GM06990 (cell line): ENCODE data around the gene LRCH4.

Experiments used
- DNase-seq: peaks from one replicate; pipeline ENCODE4 v3.0.0-alpha.2; 2011; ENCODE audit not compliant: insufficient read length; ENCODE audit errors: extremely low read depth
- H3K27me3 ChIP-seq: replicated peaks from 2 replicates; pipeline ENCODE4 v1.6.0; 2011; ENCODE audit warnings: low read length; ENCODE audit not compliant: control insufficient read depth, insufficient read depth
- H3K36me3 ChIP-seq: 2 replicates; pipeline ENCODE4 v1.5.1; 2011; ENCODE audit warnings: low read length; ENCODE audit not compliant: control insufficient read depth, insufficient read depth
- H3K4me3 ChIP-seq: replicated peaks from 2 replicates; pipeline ENCODE4 v1.5.1; 2011; ENCODE audit warnings: low read depth, mild to moderate bottlenecking, control low read depth, low read length
- TF ChIP-seq, protein P1 (sequence below): IDR thresholded peaks from 2 replicates; pipeline ENCODE4 v1.5.1; 2011; ENCODE audit warnings: low read length, control low read depth, mild to moderate bottlenecking, inconsistent platforms; ENCODE audit not compliant: insufficient read depth, poor library complexity, severe bottlenecking

The LRCH4 gene

DNA sequence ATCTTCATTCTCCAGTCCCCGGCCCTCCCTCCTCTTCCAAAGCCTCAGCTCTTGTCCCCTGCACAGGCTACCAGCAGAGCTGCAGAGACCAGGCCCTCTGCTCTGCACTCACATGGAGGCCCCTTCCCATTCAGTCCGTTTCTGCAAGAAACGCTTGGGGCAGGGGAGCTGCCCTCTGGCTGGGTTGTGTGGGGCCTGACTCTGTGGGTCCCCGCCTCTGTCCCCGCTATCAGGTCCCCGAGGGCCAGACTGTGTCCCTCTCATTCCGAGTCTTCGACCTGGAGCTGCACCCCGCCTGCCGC, 17.7 kb upstream of the LRCH4 start:
- Histone ChIP-seq H3K36me3 (no peaks in the 10 kb centered on the region), H3K27me3 (no peaks in the 10 kb centered on the region), H3K4me3 (peak overlapping the region; percentile 54)
- TF ChIP-seq, protein P1, sequence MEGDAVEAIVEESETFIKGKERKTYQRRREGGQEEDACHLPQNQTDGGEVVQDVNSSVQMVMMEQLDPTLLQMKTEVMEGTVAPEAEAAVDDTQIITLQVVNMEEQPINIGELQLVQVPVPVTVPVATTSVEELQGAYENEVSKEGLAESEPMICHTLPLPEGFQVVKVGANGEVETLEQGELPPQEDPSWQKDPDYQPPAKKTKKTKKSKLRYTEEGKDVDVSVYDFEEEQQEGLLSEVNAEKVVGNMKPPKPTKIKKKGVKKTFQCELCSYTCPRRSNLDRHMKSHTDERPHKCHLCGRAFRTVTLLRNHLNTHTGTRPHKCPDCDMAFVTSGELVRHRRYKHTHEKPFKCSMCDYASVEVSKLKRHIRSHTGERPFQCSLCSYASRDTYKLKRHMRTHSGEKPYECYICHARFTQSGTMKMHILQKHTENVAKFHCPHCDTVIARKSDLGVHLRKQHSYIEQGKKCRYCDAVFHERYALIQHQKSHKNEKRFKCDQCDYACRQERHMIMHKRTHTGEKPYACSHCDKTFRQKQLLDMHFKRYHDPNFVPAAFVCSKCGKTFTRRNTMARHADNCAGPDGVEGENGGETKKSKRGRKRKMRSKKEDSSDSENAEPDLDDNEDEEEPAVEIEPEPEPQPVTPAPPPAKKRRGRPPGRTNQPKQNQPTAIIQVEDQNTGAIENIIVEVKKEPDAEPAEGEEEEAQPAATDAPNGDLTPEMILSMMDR: no peak
- no peak for DNase-seq

DNA sequence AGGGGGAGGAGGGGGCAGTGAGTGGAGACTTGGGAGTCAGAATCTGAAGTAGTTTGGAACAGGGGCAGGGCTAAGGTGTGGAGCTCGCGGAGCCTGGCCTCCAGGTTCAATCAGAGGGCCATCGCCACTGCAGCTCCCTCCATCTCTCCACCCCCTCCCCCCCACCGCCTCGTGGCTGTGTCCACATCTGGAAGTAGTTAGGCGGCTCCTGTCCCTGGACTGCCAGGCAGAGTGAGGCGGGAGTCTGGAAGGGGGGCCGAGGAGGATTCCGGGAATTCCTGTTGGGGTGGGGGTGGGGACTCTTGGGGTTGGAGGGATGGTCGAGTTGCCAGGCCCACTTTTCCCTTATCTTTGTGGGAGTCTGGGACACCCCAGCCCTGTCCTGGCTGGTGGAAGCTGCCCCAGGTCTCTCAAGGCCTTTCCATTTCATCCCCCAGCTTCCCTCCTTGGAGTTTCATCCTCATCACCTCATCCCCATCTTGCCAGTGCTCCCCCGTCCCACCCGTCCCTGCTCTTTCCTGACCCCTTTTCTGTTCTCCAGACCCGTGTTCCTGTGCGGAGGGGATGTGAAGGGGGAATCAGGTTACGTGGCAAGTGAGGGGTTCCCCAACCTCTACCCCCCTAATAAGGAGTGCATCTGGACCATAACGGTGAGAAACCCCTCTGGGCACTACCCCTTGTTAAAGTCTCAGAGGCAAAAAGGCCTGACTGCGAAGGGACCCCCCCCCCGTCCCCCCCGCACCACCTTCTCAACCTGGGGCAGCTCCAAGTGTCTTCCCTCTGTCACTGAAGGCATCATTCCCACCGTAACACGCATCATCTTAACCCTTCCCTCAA, 17.2 kb upstream of the LRCH4 start:
- Histone ChIP-seq H3K4me3 (no peak overlapping the region), H3K36me3 (no peaks in the 10 kb centered on the region), H3K27me3 (no peaks in the 10 kb centered on the region)
- TF ChIP-seq, protein P1: no peak
- DNase-seq: no peak

DNA sequence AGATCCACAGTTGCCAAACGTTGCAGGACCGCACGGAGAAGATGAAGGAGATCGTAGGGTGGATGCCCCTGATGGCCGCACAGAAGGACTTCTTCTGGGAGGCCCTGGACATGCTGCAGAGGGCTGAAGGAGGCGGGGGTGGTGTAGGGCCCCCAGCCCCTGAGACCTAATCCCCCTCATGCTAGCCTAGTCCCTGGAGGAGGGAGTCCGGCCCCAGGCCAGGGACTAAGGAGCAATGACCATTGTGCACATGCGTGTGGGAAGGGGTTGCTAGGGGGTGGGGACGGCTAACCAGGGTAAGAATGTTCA, 14.8 kb upstream of the LRCH4 start:
- no peaks in the 10 kb centered on the region for H3K36me3 ChIP-seq
- no peak overlapping the region for H3K4me3 ChIP-seq
- no peak for DNase-seq
- no peaks in the 10 kb centered on the region for H3K27me3 ChIP-seq
- TF ChIP-seq, protein P1: no peak

DNA sequence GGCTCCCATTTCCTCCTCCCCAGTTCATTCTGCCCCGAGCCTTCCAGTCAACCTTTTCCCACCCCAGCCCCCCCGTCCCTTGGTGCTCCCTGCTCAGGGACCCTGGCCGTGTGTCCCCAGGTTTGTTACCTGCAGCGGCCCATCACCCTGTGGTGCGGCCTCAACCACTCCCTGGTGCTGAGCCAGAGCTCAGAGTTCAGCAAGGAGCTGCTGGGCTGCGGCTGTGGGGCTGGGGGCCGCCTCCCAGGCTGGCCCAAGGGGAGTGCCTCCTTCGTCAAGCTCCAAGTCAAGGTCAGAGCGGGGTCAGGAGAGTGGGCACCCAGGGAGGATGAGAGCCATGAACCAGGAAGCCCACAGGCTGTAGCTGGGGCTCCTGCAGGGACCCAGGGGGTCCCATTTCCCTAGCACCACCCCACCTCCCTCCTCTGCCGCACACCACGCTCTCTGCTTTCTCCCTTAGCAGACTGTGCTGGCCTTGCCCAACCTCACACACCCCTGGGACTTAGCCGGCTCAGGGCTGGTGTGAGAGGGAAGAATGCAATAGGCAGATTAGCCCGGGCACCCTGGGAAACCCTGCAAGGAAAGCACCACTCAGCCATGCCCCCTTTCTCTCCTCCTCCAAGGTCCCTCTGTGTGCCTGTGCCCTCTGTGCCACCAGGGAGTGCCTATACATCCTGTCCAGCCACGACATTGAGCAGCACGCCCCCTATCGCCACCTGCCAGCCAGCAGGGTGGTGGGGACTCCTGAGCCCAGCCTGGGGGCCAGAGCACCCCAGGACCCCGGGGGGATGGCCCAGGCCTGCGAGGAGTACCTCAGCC, 14.2 kb upstream of the LRCH4 start:
- Histone ChIP-seq H3K27me3 (no peaks in the 10 kb centered on the region), H3K4me3 (no peak overlapping the region), H3K36me3 (no peaks in the 10 kb centered on the region)
- TF ChIP-seq, protein P1: peak; percentile 56
- DNase-seq: no peak

DNA sequence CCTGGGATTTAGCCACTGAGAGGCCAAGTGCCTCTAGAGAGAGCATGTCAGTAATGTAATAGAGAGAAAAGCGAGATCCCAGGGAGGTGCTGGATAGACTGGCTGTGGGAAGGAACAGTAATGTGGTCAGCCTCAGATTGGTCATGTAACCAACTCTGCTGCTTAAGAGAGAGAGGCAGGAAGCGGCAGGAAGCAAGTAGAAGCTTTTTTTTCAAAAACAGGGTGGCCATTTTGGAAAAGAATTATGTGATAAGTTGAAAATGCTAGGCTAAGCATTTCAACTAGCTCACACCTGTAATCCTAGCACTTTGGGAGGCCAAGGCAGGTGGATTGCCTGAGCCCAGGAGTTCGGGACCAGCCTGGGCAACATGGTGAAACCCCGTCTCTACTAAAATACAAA, 12.5 kb upstream of the LRCH4 start:
- TF ChIP-seq, protein P1: no peak
- no peaks in the 10 kb centered on the region for H3K27me3 ChIP-seq
- H3K36me3 ChIP-seq: no peaks in the 10 kb centered on the region
- no peak overlapping the region for H3K4me3 ChIP-seq
- DNase-seq: no peak
